Panc1 (cell line): ENCODE data around the gene LTB4R2.

Source experiments
- CTCF ChIP-seq: fragments of 450-650 bp; IDR thresholded peaks from 2 replicates; pipeline ENCODE4 v1.5.1; 2017; ENCODE audit warnings: mild to moderate bottlenecking
- POLR2AphosphoS5 ChIP-seq: IDR thresholded peaks from 2 replicates; pipeline ENCODE4 v1.6.1; 2012; ENCODE audit warnings: mild to moderate bottlenecking, low read depth, low read length, moderate library complexity
- SIN3A ChIP-seq: IDR thresholded peaks from 2 replicates; pipeline ENCODE4 v1.6.1; 2012; ENCODE audit warnings: low read depth, mild to moderate bottlenecking, low read length, moderate library complexity, borderline replicate concordance; ENCODE audit not compliant: insufficient read depth
- TCF7L2 ChIP-seq: IDR thresholded peaks from 2 replicates; pipeline ENCODE4 v1.6.1; 2011; ENCODE audit warnings: mild to moderate bottlenecking, low read depth, low read length, inconsistent platforms

GRCh38 chr14:24310646-24311604 is 985 bp downstream of the LTB4R2 start, which contains the start of gene LTB4R:
- TF ChIP-seq CTCF = no peak
- TF ChIP-seq POLR2AphosphoS5 = no peak
- no peak for TF ChIP-seq SIN3A
- TF ChIP-seq TCF7L2 = no peak
